Common myeloid progenitor, CD34-positive (primary cell): ENCODE results near the gene COL27A1.

Experiments used
- CTCF ChIA-PET: fragments of 350-600 bp; sonication (Branson Sonifier 250); formaldehyde crosslinking; loops from one replicate; lab custom pipeline; 2021; ENCODE audit warnings: antibody characterized with exemption; lab: Charles Lee
- POLR2A ChIA-PET: fragments of 350-600 bp; sonication (Branson Sonifier 250); formaldehyde crosslinking; loops from one replicate; lab custom pipeline; 2021; ENCODE audit warnings: antibody characterized with exemption; lab: Charles Lee
- DNase-seq, 3 donors: peaks; one replicate each; pipeline versions ENCODE4 v3.0.0 to v3.0.0-alpha.2; 2013
- H3K27ac ChIP-seq, 2 experiments: 1 replicate in 1 of 2; 2 replicates in 1 of 2; pipeline ENCODE4 v1.7.0; 2013; ENCODE audit warnings: inconsistent platforms in 2 of 2, low read length in 2 of 2, mild to moderate bottlenecking in 2 of 2, low read depth in 1 of 2, moderate library complexity in 1 of 2; ENCODE audit not compliant: severe bottlenecking in 2 of 2, insufficient read depth in 1 of 2, poor library complexity in 1 of 2
- H3K27me3 ChIP-seq, 5 experiments: replicated peaks in 2 of 5; 1 replicate in 3 of 5; 2 replicates in 2 of 5; pipeline versions ENCODE4 v1.6.1 to v1.7.0; 2013; ENCODE audit warnings: low read length in 4 of 5, mild to moderate bottlenecking in 2 of 5, moderate library complexity in 2 of 5, inconsistent platforms in 1 of 5; ENCODE audit not compliant: insufficient read depth in 5 of 5, control insufficient read depth in 4 of 5
- H3K36me3 ChIP-seq, 4 experiments: 1 replicate in 2 of 4; 2 replicates in 2 of 4; pipeline versions ENCODE4 v1.6.1 to v1.7.0; 2013; ENCODE audit warnings: low read length in 3 of 4, control low read depth in 1 of 4, mild to moderate bottlenecking in 1 of 4; ENCODE audit not compliant: control insufficient read depth in 4 of 4, insufficient read depth in 4 of 4
- H3K4me1 ChIP-seq, 4 experiments: 1 replicate in 3 of 4; 2 replicates in 1 of 4; pipeline versions ENCODE4 v1.6.1 to v1.7.1; 2013; ENCODE audit warnings: low read length in 3 of 4, mild to moderate bottlenecking in 3 of 4, control low read depth in 1 of 4, inconsistent platforms in 1 of 4, moderate library complexity in 1 of 4; ENCODE audit not compliant: control insufficient read depth in 4 of 4, insufficient read depth in 4 of 4; ENCODE audit errors: control extremely low read depth in 1 of 4
- H3K4me3 ChIP-seq, 7 experiments: 1 replicate in 4 of 7; 2 replicates in 3 of 7; pipeline versions ENCODE4 v1.5.1 to v1.7.0; 2013; ENCODE audit warnings: mild to moderate bottlenecking in 7 of 7, low read length in 6 of 7, moderate library complexity in 6 of 7, inconsistent platforms in 2 of 7, low read depth in 2 of 7, control low read depth in 1 of 7; ENCODE audit not compliant: insufficient read depth in 4 of 7, control insufficient read depth in 1 of 7; ENCODE audit errors: extremely low read depth in 1 of 7
- H3K9me3 ChIP-seq, 5 experiments: 1 replicate in 4 of 5; 2 replicates in 1 of 5; pipeline versions ENCODE4 v1.6.1 to v1.7.1; 2013; ENCODE audit warnings: low read length in 4 of 5, mild to moderate bottlenecking in 2 of 5, inconsistent platforms in 1 of 5, low read depth in 1 of 5, moderate library complexity in 1 of 5; ENCODE audit not compliant: control insufficient read depth in 4 of 5, insufficient read depth in 2 of 5; ENCODE audit errors: control extremely low read depth in 1 of 5
- WGBS: methylation state at CpG from one replicate; pipeline ENCODE4 v1.1.5; 2013; ENCODE audit not compliant: insufficient coverage; 5-methylcytosine and 5-hydroxymethylcytosine counted together

The COL27A1 gene

DNA sequence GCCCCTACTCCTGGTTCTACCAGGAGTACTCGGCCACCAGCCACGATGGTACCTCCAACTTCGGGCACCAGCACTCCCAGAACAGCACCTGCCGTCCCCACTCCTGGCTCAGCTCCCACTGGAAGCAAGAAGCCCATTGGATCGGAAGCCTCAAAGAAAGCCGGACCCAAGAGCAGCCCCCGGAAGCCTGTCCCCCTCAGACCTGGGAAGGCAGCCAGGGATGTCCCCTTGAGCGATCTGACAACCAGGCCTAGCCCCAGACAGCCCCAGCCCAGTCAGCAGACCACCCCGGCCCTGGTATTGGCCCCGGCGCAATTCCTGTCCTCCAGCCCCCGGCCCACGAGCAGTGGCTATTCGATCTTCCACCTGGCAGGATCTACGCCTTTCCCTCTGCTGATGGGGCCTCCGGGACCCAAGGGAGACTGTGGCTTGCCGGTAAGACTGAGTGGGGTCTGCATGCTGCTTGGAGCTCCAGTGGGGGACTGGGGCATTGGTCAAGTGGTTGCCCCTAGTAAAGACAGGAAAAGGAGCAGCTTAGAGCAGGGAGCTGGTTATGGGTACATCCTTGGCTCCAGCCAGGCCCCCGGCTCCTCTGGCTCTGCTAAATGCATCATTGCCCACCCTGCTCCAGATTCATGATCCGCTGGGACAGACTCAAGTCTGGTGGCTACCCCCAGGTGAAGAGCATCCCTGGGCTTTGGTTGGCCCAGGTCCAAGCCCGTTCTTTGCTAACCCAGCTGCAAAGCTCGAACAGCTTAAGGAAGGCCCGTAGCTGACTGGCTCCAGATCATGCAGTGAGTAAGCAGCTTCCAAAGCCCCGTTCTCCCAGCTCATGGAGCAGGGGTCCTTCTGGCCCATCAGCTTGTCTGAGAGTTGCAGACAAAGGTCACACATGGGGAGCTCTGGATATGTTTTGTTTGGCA, 14.0 kb downstream of the COL27A1 start:
- H3K36me3 ChIP-seq, result no peaks in the 10 kb centered on the region
- no peak overlapping the region for H3K4me3 ChIP-seq
- no peaks in the 10 kb centered on the region for H3K4me1 ChIP-seq
- peaks cover 0 to 5% (median 0%) of the 10 kb centered on the region in 5 experiments for H3K27me3 ChIP-seq
- no peak for DNase-seq
- 93% methylated on average over 19 of the region's 23 CpGs for WGBS
- no peaks in the 10 kb centered on the region for H3K9me3 ChIP-seq
- H3K27ac ChIP-seq, result no peak overlapping the region
- CTCF ChIA-PET, result no interaction called here
- POLR2A ChIA-PET, result no interaction called here

DNA sequence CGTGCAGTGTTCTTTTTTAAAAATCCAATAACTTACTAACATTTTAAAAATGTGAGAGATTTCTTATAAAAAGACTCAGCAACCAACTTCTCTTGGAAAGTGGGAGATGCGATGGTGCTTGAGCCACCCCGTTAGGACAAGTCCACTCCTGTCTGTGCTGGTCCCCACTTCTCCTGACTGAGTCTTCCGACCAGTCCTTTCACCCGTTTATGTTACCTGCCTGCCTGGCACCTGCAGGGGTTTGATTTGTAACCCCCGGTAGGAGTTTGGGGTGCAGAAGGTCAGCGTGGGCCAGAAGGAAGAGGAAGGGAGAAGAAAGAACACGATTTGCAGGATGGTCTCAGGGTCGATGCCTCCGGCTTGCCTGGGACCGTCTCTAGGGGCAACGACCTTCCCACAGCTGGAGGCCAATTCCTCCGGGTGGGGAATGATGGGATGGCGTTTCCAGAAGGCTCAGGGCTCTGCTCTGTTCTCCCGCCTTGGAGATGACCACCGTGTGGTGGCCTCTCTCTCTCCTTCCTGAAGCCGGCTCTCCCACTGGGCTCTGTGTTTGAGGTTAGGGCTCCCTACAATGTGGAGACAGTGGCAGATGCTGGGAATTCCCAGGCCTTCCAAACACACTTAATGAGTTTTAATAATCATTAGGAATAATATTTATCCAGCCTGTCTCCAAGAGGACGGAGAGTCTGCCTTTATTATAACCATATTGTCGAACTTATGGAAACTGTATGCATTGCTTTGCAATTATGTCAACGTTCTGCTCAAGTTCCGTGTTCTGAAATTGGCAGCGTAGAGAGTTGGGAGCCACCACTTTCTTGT, 14.8 kb downstream of the COL27A1 start:
- no peak for DNase-seq
- 86% methylated on average over 15 of the region's 22 CpGs for WGBS
- CTCF ChIA-PET, result no interaction called here
- H3K9me3 ChIP-seq, result no peaks in the 10 kb centered on the region
- POLR2A ChIA-PET, result no interaction called here
- no peak overlapping the region for H3K4me3 ChIP-seq
- no peaks in the 10 kb centered on the region for H3K36me3 ChIP-seq
- H3K4me1 ChIP-seq, result no peaks in the 10 kb centered on the region
- H3K27me3 ChIP-seq, result no peaks in the 10 kb centered on the region
- H3K27ac ChIP-seq, result no peak overlapping the region

DNA sequence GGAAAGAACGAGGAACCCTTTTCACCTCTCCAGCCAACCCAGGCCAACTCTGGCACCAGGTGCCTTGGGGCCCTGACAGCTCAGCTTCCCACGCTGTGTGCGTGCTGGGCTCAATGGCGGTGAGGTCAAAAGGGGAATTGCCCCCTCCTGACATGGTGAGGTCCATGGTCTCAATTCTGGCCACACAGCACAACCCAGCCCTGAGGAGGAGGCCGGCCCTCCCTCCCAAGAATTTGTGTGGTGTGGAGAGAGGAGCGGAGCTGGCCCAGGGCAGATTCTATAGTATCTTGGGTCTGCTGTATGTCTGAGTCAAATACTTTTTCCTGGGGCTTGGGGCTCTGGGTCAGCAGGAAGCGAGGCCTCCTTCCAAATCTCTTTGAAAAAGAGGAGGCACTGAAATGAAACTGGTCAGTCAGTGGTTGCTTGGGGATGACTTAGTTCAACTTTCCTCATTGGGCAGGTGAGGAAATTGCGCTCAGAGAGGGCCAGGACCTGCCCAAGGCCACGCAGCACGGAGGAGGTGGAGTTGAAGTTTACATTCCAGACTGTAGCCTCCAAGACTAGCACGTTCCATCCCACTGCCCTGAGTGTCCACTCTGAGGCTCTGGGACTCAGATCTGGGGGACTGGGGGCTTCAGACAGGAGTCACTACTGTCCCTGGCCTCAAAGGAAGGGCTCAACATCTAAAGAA, 15.6 kb downstream of the COL27A1 start:
- 95% methylated on average over 9 of the region's 11 CpGs for WGBS
- Histone ChIP-seq H3K9me3 (no peaks in the 10 kb centered on the region), H3K27ac (no peak overlapping the region), H3K27me3 (no peaks in the 10 kb centered on the region), H3K36me3 (no peaks in the 10 kb centered on the region), H3K4me3 (no peak overlapping the region), H3K4me1 (no peaks in the 10 kb centered on the region)
- no peak for DNase-seq
- ChIA-PET CTCF (no interaction called here), POLR2A (no interaction called here)

DNA sequence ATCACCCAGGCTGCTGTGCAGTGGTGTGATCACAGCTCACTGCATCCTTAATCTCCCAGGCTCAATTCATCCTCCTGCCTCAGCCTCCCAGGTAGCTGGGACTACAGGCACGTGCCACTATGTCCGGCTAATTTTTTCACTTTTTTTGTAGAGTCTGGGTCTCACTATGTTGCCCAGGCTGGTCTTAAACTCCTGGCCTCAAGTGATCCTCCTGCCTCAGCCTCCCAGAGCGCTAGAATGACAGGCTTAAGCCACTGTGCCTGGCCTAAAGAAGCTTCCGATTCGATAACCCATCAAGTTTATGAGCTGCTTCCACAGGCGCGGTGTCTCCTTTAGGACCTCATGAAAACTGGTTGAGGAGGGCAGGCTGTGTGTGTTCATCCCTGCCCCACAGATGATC, 16.2 kb downstream of the COL27A1 start:
- POLR2A ChIA-PET, result no interaction called here
- WGBS, result 92% methylated on average over 6 of the region's 7 CpGs
- Histone ChIP-seq H3K27me3 (no peaks in the 10 kb centered on the region), H3K4me3 (no peak overlapping the region), H3K27ac (no peak overlapping the region), H3K4me1 (no peaks in the 10 kb centered on the region), H3K36me3 (no peaks in the 10 kb centered on the region), H3K9me3 (no peaks in the 10 kb centered on the region)
- CTCF ChIA-PET, result no interaction called here
- DNase-seq, result no peak

DNA sequence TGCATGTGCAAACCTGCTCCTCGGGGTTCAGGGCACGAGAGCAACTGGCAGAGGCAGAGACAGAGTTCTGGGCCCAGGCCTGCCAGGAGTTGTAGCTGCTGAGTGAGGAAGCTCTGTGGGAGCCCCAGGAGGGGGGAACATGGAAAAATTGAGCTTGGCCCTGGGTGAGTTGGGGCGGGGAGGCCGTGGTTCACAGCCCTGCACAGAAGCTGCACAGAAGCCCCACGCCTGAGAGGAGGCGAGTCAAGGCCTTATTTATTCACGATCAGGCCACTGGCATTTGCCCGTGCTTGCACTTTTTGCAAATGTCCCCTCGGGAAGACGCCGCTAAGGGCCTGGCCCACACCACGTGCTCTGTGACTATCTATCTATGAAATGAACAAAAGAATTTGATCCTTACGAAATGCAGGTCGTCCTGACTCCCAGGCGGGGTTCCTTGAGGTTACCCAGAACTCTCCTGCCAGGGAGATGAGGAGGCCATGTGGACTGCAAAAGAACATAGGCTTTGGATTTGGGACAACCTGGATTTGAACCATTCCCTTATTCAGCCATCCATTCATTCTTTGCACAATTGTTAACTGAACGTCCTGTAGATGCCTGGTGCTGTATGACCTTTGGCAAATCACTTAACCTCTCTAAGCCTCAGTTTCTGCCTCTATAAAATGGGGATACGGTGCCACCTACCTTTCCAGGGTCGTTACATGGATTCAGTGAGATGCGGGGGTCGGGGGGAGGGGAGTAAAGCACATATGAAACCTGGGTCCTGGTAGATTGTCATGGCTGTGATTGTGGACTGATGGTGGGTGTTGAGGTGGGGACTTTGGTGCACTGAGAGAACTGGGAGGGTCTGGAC, 17.9 kb downstream of the COL27A1 start:
- Histone ChIP-seq H3K4me1 (no peaks in the 10 kb centered on the region), H3K4me3 (no peak overlapping the region), H3K36me3 (no peaks in the 10 kb centered on the region), H3K27me3 (peaks cover 0 to 6% (median 0%) of the 10 kb centered on the region in 5 experiments), H3K27ac (no peak overlapping the region), H3K9me3 (no peaks in the 10 kb centered on the region)
- ChIA-PET CTCF (interaction anchor here (1.3 kb wide), 1 partner anchor 118 kb away, joined by 3 read pairs; no protein-coding TSS in a partner anchor), POLR2A (no interaction called here)
- 91% methylated on average over 18 of the region's 20 CpGs for WGBS
- no peak for DNase-seq

DNA sequence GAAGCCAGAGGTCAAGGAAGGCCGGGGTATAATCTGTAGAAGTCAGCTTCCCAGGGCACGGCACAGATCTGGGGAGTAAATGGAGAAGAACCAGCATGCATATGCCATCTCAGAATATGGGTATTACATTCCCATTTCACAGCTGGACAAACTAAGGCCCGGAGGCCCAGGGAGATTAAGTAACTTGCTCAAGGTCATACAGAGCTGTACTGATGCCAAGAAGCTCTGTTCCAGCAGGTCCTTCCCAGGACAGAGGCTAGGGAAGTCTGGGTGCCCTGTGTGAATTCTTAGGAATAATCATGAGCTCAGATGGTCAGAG, 19.2 kb downstream of the COL27A1 start:
- ChIA-PET CTCF (interaction anchor here (0.7 kb wide), 1 partner anchor 100 kb away, joined by 3 read pairs; no protein-coding TSS in a partner anchor), POLR2A (no interaction called here)
- Histone ChIP-seq H3K4me1 (no peaks in the 10 kb centered on the region), H3K27me3 (peaks cover 0 to 6% (median 0%) of the 10 kb centered on the region in 5 experiments), H3K27ac (no peak overlapping the region), H3K4me3 (no peak overlapping the region), H3K36me3 (no peaks in the 10 kb centered on the region), H3K9me3 (no peaks in the 10 kb centered on the region)
- WGBS, result 100% methylated on average over 2 of the region's 3 CpGs
- no peak for DNase-seq
